ENCODE results near the gene DDX27. TPM values are rescaled to one million over a fixed set of nuclear protein-coding genes. Genes with fewer than 3 reads are reported as not detected.
A peak's percentile ranks its signal among the peaks of the same experiment; 100 is the strongest.
"Not testable (repeated sequence)": the region's sequence is repeated elsewhere in the genome, so short reads cannot be mapped to it uniquely, and the experiment has no call there.

The DDX27 gene, protein sequence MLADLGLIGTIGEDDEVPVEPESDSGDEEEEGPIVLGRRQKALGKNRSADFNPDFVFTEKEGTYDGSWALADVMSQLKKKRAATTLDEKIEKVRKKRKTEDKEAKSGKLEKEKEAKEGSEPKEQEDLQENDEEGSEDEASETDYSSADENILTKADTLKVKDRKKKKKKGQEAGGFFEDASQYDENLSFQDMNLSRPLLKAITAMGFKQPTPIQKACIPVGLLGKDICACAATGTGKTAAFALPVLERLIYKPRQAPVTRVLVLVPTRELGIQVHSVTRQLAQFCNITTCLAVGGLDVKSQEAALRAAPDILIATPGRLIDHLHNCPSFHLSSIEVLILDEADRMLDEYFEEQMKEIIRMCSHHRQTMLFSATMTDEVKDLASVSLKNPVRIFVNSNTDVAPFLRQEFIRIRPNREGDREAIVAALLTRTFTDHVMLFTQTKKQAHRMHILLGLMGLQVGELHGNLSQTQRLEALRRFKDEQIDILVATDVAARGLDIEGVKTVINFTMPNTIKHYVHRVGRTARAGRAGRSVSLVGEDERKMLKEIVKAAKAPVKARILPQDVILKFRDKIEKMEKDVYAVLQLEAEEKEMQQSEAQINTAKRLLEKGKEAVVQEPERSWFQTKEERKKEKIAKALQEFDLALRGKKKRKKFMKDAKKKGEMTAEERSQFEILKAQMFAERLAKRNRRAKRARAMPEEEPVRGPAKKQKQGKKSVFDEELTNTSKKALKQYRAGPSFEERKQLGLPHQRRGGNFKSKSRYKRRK
- 10 to 100 TPM; 40.6 to 41.2 TPM for total RNA-seq

- Mint-ChIP-seq H3K27ac (peak within 1 kb of the TSS; percentile 95), H3K4me3 (peak within 1 kb of the TSS; percentile 94), H3K36me3 (ENCODE audit: low read depth) (peaks cover 20% of the 10 kb centered on the region), H3K27me3 (ENCODE audit: low read depth) (no peaks in the 10 kb centered on the region), H3K9me3 (no peaks in the 10 kb centered on the region), H3K4me1 (ENCODE audit: low read depth) (peaks cover 25% of the 10 kb centered on the region)
- intact Hi-C loops (cut with micrococcal nuclease), result loop anchor here (1.0 kb wide), 3 partner anchors 31 to 173 kb away; partner anchors contain the start of genes CSE1L and STAU1
- CTCF ChIA-PET, result interaction anchor here (0.6 to 7.1 kb wide), 5 partner anchors 17 to 115 kb away, joined by 3 to 114 read pairs (median 4); no protein-coding TSS in a partner anchor
- DNase-seq, result peak; percentile 98
These were observed at the start of gene DDX27 for GRCh38 chr20:49219091-49219923. DDX27 (plus strand) TSS chr20:49219416; CDS start chr20:49219449, 33 bp downstream.

DNA sequence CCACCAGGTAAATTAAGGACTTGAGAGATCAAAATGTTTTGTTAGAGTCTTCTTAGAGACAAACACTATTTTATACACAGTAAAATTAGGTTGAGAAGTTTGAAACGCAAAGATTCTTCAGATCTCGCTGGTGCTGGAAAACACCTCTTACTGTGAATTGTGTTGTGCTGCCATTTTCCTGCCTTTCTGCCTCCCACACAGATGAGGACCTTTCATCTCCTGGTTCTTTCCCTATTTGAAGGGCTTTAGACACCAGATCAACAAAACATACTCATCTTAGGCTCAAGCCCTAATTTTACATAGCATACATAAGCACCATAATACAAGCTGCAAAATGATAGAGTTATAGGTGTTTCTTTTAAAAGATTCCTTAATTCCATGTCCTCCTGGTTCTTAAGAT, 49.7 kb upstream of the DDX27 start:
- Mint-ChIP-seq H3K27me3 (ENCODE audit: low read depth) (no peaks in the 10 kb centered on the region), H3K36me3 (ENCODE audit: low read depth) (peaks cover 19% of the 10 kb centered on the region), H3K4me1 (ENCODE audit: low read depth) (peaks cover 71% of the 10 kb centered on the region), H3K27ac (peak overlapping the region; percentile 5), H3K4me3 (no peak overlapping the region), H3K9me3 (no peaks in the 10 kb centered on the region)
- peak; percentile 51 for DNase-seq
- CTCF ChIA-PET, result no interaction called here
- intact Hi-C loops (cut with micrococcal nuclease), result loop anchor here (1.0 to 10.0 kb wide), 4 partner anchors 9 to 635 kb away; partner anchors contain the start of genes ARFGEF2 and PREX1

DNA sequence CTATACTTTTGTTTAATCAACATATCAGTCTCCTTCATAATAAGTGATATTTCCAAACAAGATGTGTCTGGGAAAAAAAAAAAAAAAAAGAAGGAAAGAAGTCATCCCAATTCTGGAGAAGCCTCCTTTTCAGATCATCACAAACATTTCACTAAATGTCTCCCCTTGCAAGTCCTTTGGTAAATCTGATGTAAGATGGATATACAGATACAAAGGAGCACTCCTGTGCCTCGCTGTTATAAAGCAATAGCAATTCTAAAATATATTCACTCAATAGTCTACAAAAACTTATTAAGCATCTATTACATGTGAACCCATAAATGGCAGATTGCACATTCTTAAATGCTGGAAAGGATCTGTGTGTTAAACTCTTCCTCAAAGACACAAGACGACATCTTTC, 48.5 kb upstream of the DDX27 start:
- Mint-ChIP-seq H3K36me3 (ENCODE audit: low read depth) (peaks cover 19% of the 10 kb centered on the region), H3K4me1 (ENCODE audit: low read depth) (peaks cover 64% of the 10 kb centered on the region), H3K9me3 (no peaks in the 10 kb centered on the region), H3K27me3 (ENCODE audit: low read depth) (no peaks in the 10 kb centered on the region), H3K4me3 (no peak overlapping the region), H3K27ac (no peak overlapping the region)
- intact Hi-C loops (cut with micrococcal nuclease), result no loop called here
- CTCF ChIA-PET, result interaction anchor here (1.0 kb wide), 1 partner anchor 46 kb away, joined by 3 read pairs; no protein-coding TSS in a partner anchor
- no peak for DNase-seq

DNA sequence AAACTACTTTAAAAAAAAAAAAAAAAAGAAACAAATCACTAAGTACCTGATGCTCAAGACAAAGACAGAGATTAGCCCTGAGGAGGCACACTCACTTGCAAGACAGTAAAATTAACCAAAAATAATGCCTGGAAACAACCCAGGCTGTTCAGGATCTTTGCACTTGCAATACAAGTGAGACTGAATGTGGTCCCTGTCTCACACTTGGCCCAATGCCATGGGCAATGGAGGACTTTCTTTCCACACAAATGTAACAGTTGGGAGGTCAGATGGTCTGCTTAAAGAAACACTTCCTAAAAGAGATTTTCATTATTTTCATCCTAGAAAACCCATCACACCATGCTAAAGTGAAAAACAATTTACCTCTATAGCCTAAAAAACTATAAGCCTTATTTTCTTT, 47.3 kb upstream of the DDX27 start:
- peaks cover 55% of the 10 kb centered on the region for H3K4me1 Mint-ChIP-seq (ENCODE audit: low read depth)
- no peaks in the 10 kb centered on the region for H3K9me3 Mint-ChIP-seq
- peaks cover 20% of the 10 kb centered on the region for H3K36me3 Mint-ChIP-seq (ENCODE audit: low read depth)
- no peak overlapping the region for H3K4me3 Mint-ChIP-seq
- H3K27me3 Mint-ChIP-seq (ENCODE audit: low read depth), result no peaks in the 10 kb centered on the region
- intact Hi-C loops (cut with micrococcal nuclease), result no loop called here
- CTCF ChIA-PET, result interaction anchor here (0.7 kb wide), 1 partner anchor 199 kb away, joined by 3 read pairs; no protein-coding TSS in a partner anchor
- DNase-seq, result no peak
- no peak overlapping the region for H3K27ac Mint-ChIP-seq

- no peak overlapping the region for H3K4me3 Mint-ChIP-seq
- no peaks in the 10 kb centered on the region for H3K27me3 Mint-ChIP-seq (ENCODE audit: low read depth)
- CTCF ChIA-PET, result interaction anchor here (0.6 to 0.7 kb wide), 2 partner anchors 95 to 199 kb away, joined by 3 to 4 read pairs; no protein-coding TSS in a partner anchor
- H3K27ac Mint-ChIP-seq, result no peak overlapping the region
- no peak for DNase-seq
- intact Hi-C loops (cut with micrococcal nuclease), result no loop called here
- peaks cover 50% of the 10 kb centered on the region for H3K4me1 Mint-ChIP-seq (ENCODE audit: low read depth)
- H3K36me3 Mint-ChIP-seq (ENCODE audit: low read depth), result peaks cover 20% of the 10 kb centered on the region
- no peaks in the 10 kb centered on the region for H3K9me3 Mint-ChIP-seq
These were observed 46.8 kb upstream of the DDX27 start for GRCh38 chr20:49172413-49172812.

GRCh38 chr20:49174183-49174582, 45.0 kb upstream of the DDX27 start:
- peaks cover 26% of the 10 kb centered on the region for H3K36me3 Mint-ChIP-seq (ENCODE audit: low read depth)
- H3K4me1 Mint-ChIP-seq (ENCODE audit: low read depth), result peaks cover 41% of the 10 kb centered on the region
- no peaks in the 10 kb centered on the region for H3K9me3 Mint-ChIP-seq
- H3K27ac Mint-ChIP-seq, result no peak overlapping the region
- intact Hi-C loops (cut with micrococcal nuclease), result no loop called here
- H3K4me3 Mint-ChIP-seq, result no peak overlapping the region
- no peak for DNase-seq
- H3K27me3 Mint-ChIP-seq (ENCODE audit: low read depth), result no peaks in the 10 kb centered on the region
- CTCF ChIA-PET, result no interaction called here

DNA sequence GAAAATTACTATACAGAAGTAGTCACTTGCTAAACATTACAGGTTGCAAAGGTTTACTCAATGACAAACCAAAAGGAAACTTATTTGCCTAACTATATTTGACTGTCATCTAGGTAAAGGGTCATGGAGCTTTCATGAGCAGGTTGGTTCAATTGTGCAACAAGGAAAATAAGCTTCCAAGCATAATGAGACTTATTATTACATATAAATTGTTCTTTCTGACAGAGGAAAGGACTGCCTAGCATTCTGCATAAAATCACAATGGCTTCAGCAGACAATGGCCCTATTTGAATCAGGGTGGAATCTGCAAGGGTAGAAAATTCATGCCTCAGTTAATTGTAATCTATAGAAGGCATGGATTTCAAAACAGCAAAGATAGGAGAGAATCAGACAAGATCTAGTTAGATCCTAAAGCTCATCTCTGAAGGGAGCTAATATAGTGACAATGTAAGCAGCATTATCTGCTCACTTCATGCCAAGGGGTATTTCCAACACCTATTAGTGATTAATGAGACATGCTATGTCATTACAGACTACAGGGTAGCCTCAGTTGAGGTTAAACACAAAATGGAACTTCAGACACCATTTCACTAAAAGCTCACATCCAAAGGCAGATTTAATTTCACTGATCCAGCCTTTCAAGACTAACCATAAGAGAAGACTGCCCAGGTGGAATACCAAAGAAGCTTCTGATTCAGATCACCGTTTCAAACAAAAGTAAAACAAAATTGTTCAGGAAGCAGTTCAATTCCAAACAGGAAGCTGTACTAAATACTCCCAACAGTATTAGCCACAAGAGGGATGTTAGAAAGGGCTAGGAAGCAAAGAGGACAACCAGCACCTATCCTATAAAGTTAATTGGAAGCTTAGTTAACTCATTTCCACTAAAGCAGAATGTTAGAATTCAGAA, 39.6 kb upstream of the DDX27 start:
- DNase-seq, result no peak
- H3K36me3 Mint-ChIP-seq (ENCODE audit: low read depth), result peaks cover 9% of the 10 kb centered on the region
- CTCF ChIA-PET, result interaction anchor here (0.5 to 1.6 kb wide), 10 partner anchors 14 to 221 kb away, joined by 3 to 6 read pairs (median 3); no protein-coding TSS in a partner anchor
- H3K9me3 Mint-ChIP-seq, result no peaks in the 10 kb centered on the region
- peak overlapping the region; percentile 39 for H3K27ac Mint-ChIP-seq
- H3K27me3 Mint-ChIP-seq (ENCODE audit: low read depth), result no peaks in the 10 kb centered on the region
- H3K4me1 Mint-ChIP-seq (ENCODE audit: low read depth), result peaks cover 63% of the 10 kb centered on the region
- H3K4me3 Mint-ChIP-seq, result no peak overlapping the region
- intact Hi-C loops (cut with micrococcal nuclease), result no loop called here

GRCh38 chr20:49181265-49181877, 37.8 kb upstream of the DDX27 start:
- no peak for DNase-seq
- H3K9me3 Mint-ChIP-seq, result no peaks in the 10 kb centered on the region
- H3K36me3 Mint-ChIP-seq (ENCODE audit: low read depth), result peaks cover 15% of the 10 kb centered on the region
- no peak overlapping the region for H3K27ac Mint-ChIP-seq
- peaks cover 76% of the 10 kb centered on the region for H3K4me1 Mint-ChIP-seq (ENCODE audit: low read depth)
- CTCF ChIA-PET, result interaction anchor here (0.9 to 1.6 kb wide), 3 partner anchors 33 to 195 kb away, joined by 4 to 9 read pairs (median 6); no protein-coding TSS in a partner anchor
- H3K4me3 Mint-ChIP-seq, result no peak overlapping the region
- intact Hi-C loops (cut with micrococcal nuclease), result no loop called here
- H3K27me3 Mint-ChIP-seq (ENCODE audit: low read depth), result no peaks in the 10 kb centered on the region

DNA sequence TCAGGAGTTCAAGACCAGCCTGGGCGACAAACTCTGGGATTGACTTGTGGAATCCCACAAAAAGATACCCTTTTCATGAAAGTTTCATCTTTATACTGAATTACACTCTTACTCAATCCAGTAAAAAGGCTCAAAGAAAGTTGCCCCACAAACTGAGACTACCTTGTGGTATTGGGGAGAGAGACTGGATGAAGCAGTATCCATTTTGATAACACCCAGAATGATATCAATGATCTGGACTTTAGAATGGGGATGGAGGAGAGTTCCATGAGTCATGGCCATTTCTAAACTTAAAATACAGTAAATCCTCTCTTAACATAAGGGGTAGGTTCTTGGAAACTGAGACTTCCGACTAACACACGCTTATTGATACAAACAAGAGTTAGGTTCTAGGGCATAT, 35.8 kb upstream of the DDX27 start:
- no peaks in the 10 kb centered on the region for H3K27me3 Mint-ChIP-seq (ENCODE audit: low read depth)
- H3K9me3 Mint-ChIP-seq, result no peaks in the 10 kb centered on the region
- DNase-seq, result no peak
- H3K4me1 Mint-ChIP-seq (ENCODE audit: low read depth), result peaks cover 74% of the 10 kb centered on the region
- intact Hi-C loops (cut with micrococcal nuclease), result no loop called here
- no peak overlapping the region for H3K4me3 Mint-ChIP-seq
- CTCF ChIA-PET, result interaction anchor here (1.1 to 2.4 kb wide), 3 partner anchors 34 to 50 kb away, joined by 7 to 12 read pairs (median 10); no protein-coding TSS in a partner anchor
- no peak overlapping the region for H3K27ac Mint-ChIP-seq
- peaks cover 11% of the 10 kb centered on the region for H3K36me3 Mint-ChIP-seq (ENCODE audit: low read depth)

- H3K27ac Mint-ChIP-seq; intact Hi-C loops (cut with micrococcal nuclease); H3K4me3 Mint-ChIP-seq; H3K27me3 Mint-ChIP-seq (ENCODE audit: low read depth); H3K9me3 Mint-ChIP-seq; DNase-seq: not testable (repeated sequence)
- CTCF ChIA-PET, result interaction anchor here (0.6 to 2.4 kb wide), 6 partner anchors 23 to 1325 kb away, joined by 3 to 12 read pairs (median 3); no protein-coding TSS in a partner anchor
- peaks cover 74% of the 10 kb centered on the region for H3K4me1 Mint-ChIP-seq (ENCODE audit: low read depth)
- peaks cover 11% of the 10 kb centered on the region for H3K36me3 Mint-ChIP-seq (ENCODE audit: low read depth)
These were observed 35.1 kb upstream of the DDX27 start for GRCh38 chr20:49184084-49184501.
